ENCODE data around the gene GPHA2. TPM values are rescaled to one million over a fixed set of nuclear protein-coding genes. Genes with fewer than 3 reads are reported as not detected.
A peak's percentile ranks its signal among the peaks of the same experiment; 100 is the strongest.

Gene GPHA2
- total RNA-seq, 2 experiments from 2014 or later, result 0.49 to 0.56 TPM

GRCh38 chr11:64920124-64920523 lies 15.6 kb downstream of the GPHA2 start:
- CTCF ChIA-PET, result no interaction called here
- H3K27ac ChIP-seq (ENCODE audit: low read depth in 1 of 2, low read length in 2 of 2), result no peak overlapping the region

GRCh38 chr11:64919627-64920026 lies 16.1 kb downstream of the GPHA2 start:
- Histone ChIP-seq H3K9me3 (ENCODE audit: control insufficient read depth in 1 of 2, insufficient read depth in 1 of 2, low read length in 2 of 2) (no peaks in the 10 kb centered on the region), H3K27me3 (ENCODE audit: control insufficient read depth in 1 of 2, insufficient read depth in 2 of 2, low read length in 2 of 2) (no peaks in the 10 kb centered on the region), H3K27ac (ENCODE audit: low read depth in 1 of 2, low read length in 2 of 2) (no peak overlapping the region), H3K36me3 (ENCODE audit: insufficient read depth, low read length) (no peaks in the 10 kb centered on the region), H3K4me1 (ENCODE audit: insufficient read depth, low read length) (peaks cover 45% of the 10 kb centered on the region), H3K4me3 (ENCODE audit: low read length) (no peak overlapping the region)
- Mint-ChIP-seq H3K27ac (no peak overlapping the region), H3K4me1 (ENCODE audit: low read depth) (peaks cover 35% of the 10 kb centered on the region), H3K36me3 (ENCODE audit: low read depth) (peaks cover 22% of the 10 kb centered on the region), H3K27me3 (no peaks in the 10 kb centered on the region), H3K9me3 (no peaks in the 10 kb centered on the region), H3K4me3 (no peak overlapping the region)
- ATAC-seq (ENCODE audit: poor library complexity) (no peak), DNase-seq (peak in 1 of 14 experiments; percentile 1)
- intact Hi-C loops (cut with DNase I, micrococcal nuclease), result loop anchor here (5.0 kb wide), 6 partner anchors 53 to 232 kb away; partner anchors contain the start of genes CDCA5 (in 1 of the 2), FAU (in 1 of the 2), MAJIN (in 1 of the 2) and MRPL49 (in 1 of the 2)
- TF ChIP-seq CTCF (IDR thresholded peaks at IDR 0.05), result no peak
- ChIA-PET CTCF (no interaction called here), POLR2A (no interaction called here)

More at GRCh38 chr11:64920124-64920523, 15.6 kb downstream of the GPHA2 start:
- Histone ChIP-seq H3K9me3 (ENCODE audit: control insufficient read depth in 1 of 2, insufficient read depth in 1 of 2, low read length in 2 of 2) (no peaks in the 10 kb centered on the region), H3K4me1 (ENCODE audit: insufficient read depth, low read length) (peaks cover 46% of the 10 kb centered on the region), H3K27me3 (ENCODE audit: control insufficient read depth in 1 of 2, insufficient read depth in 2 of 2, low read length in 2 of 2) (no peaks in the 10 kb centered on the region), H3K36me3 (ENCODE audit: insufficient read depth, low read length) (no peaks in the 10 kb centered on the region), H3K4me3 (ENCODE audit: low read length) (no peak overlapping the region)
- ATAC-seq (ENCODE audit: poor library complexity) (no peak), DNase-seq (peak in 1 of 14 experiments; percentile 3)
- no peak overlapping the region for H3K4me3 Mint-ChIP-seq
- H3K4me1 Mint-ChIP-seq (ENCODE audit: low read depth), result peaks cover 38% of the 10 kb centered on the region
- H3K9me3 Mint-ChIP-seq, result no peaks in the 10 kb centered on the region
- H3K27me3 Mint-ChIP-seq, result no peaks in the 10 kb centered on the region
- no peak overlapping the region for H3K27ac Mint-ChIP-seq
- POLR2A ChIA-PET, result no interaction called here
- peaks cover 22% of the 10 kb centered on the region for H3K36me3 Mint-ChIP-seq (ENCODE audit: low read depth)
- intact Hi-C loops (cut with DNase I, micrococcal nuclease), result loop anchor here in 1 of 2 experiments (5.0 kb wide), 3 partner anchors 162 to 233 kb away; partner anchors contain the start of genes CDCA5, ZFPL1 and ZNHIT2
- no peak for TF ChIP-seq CTCF (IDR thresholded peaks at IDR 0.05)

GRCh38 chr11:64918017-64918416 lies 17.7 kb downstream of the GPHA2 start:
- Mint-ChIP-seq H3K9me3 (no peaks in the 10 kb centered on the region), H3K36me3 (ENCODE audit: low read depth) (peaks cover 24% of the 10 kb centered on the region), H3K4me3 (peak overlapping the region; percentile 93), H3K4me1 (ENCODE audit: low read depth) (peaks cover 26% of the 10 kb centered on the region), H3K27ac (peak overlapping the region; percentile 81), H3K27me3 (no peaks in the 10 kb centered on the region)
- TF ChIP-seq CTCF (IDR thresholded peaks at IDR 0.05), result no peak
- Histone ChIP-seq H3K4me1 (ENCODE audit: insufficient read depth, low read length) (peaks cover 33% of the 10 kb centered on the region), H3K27ac (ENCODE audit: low read depth in 1 of 2, low read length in 2 of 2) (peak overlapping the region; percentile 14 to 54), H3K27me3 (ENCODE audit: control insufficient read depth in 1 of 2, insufficient read depth in 2 of 2, low read length in 2 of 2) (no peaks in the 10 kb centered on the region), H3K4me3 (ENCODE audit: low read length) (peak overlapping the region; percentile 43), H3K9me3 (ENCODE audit: control insufficient read depth in 1 of 2, insufficient read depth in 1 of 2, low read length in 2 of 2) (no peaks in the 10 kb centered on the region), H3K36me3 (ENCODE audit: insufficient read depth, low read length) (peaks cover 12% of the 10 kb centered on the region)
- ATAC-seq (ENCODE audit: poor library complexity), result no peak
- intact Hi-C loops (cut with DNase I, micrococcal nuclease), result loop anchor here (5.0 kb wide), 3 partner anchors 54 to 214 kb away; partner anchors contain the start of genes FAU (in 1 of the 2), MAJIN (in 1 of the 2), MRPL49 (in 1 of the 2) and SYVN1 (in 1 of the 2)
- DNase-seq, result peak in 2 of 14 experiments; percentile 1 to 34
- POLR2A ChIA-PET, result interaction anchor here (1.2 kb wide), 1 partner anchor 123 kb away, joined by 5 read pairs; the partner anchor contains the start of gene SAC3D1
- CTCF ChIA-PET, result no interaction called here
